Activated CD4-positive, alpha-beta memory T cell treated with anti-CD3 and anti-CD28 coated beads for 36 hours (primary cell): ENCODE data around the gene CYP2F1. TPM values are rescaled to one million over a fixed set of nuclear protein-coding genes. Genes with fewer than 3 reads are reported as not detected.
"Not testable (repeated sequence)": the region's sequence is repeated elsewhere in the genome, so short reads cannot be mapped to it uniquely, and the experiment has no call there.

Experiments
- CTCF ChIA-PET: fragments of 350-600 bp; sonication (Branson Sonifier 250); formaldehyde crosslinking; loops from one replicate; lab custom pipeline; 2021; ENCODE audit warnings: antibody characterized with exemption, inconsistent platforms; lab: Charles Lee
- POLR2A ChIA-PET: fragments of 350-600 bp; sonication (Branson Sonifier 250); formaldehyde crosslinking; loops from one replicate; lab custom pipeline; 2021; ENCODE audit warnings: antibody characterized with exemption; lab: Charles Lee
- DNase-seq: peaks from one replicate; pipeline ENCODE4 v3.0.0-alpha.2; 2020
- H3K27ac Mint-ChIP-seq: one replicate; pipeline ENCODE4 v1.8.0; 2021; ENCODE audit warnings: mixed read lengths
- H3K27me3 Mint-ChIP-seq: one replicate; pipeline ENCODE4 v1.8.0; 2021; ENCODE audit warnings: mixed read lengths
- H3K36me3 Mint-ChIP-seq: one replicate; pipeline ENCODE4 v1.8.0; 2021; ENCODE audit warnings: mixed read lengths
- H3K4me1 Mint-ChIP-seq: one replicate; pipeline ENCODE4 v1.8.0; 2021; ENCODE audit warnings: low read depth, mixed read lengths
- H3K4me3 Mint-ChIP-seq: one replicate; pipeline ENCODE4 v1.8.0; 2021; ENCODE audit warnings: mild to moderate bottlenecking, mixed read lengths
- H3K9me3 Mint-ChIP-seq: one replicate; pipeline ENCODE4 v1.8.0; 2021; ENCODE audit warnings: mixed read lengths
- intact Hi-C: fragments of 100-400 bp; cut with micrococcal nuclease; formaldehyde crosslinking; loops from one replicate; pipeline ENCODE4 v1.15.1; 2023
- total RNA-seq, 2 experiments: library from RNA; stranded (reverse); gene quantifications; one replicate each; pipeline ENCODE4 v1.2.3, GENCODE V29; 2021

The CYP2F1 gene
- not detected for total RNA-seq

DNA sequence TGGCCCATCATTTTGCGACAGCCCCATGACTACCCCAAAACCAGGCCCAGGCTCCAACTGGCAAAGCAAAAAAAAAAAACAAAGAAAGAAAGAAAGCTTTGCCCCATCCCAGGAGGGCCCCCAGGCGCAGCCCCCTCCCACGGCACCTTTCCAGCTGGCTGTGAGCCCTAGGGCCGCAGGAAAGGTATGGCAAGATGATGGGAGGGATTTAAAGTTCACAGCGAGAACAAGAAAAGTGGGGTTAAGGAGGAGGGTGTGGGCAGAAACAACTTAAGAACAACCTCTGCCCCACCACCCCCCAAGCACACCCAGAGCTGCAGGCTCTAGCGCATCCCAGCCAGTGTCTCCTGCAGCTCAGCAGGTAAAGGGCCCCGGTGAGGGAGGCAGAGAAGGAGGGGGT lies at the start of gene CYP2F1:
CYP2F1 (plus strand) TSS at position 301 of the 400 bp plus-strand sequence. CDS start 1,757 bp downstream, outside the sequence.
- H3K9me3 Mint-ChIP-seq = no peaks in the 10 kb centered on the region
- intact Hi-C loops = no loop called here

GRCh38 chr19:41064974-41065569 lies 49.2 kb upstream of the CYP2F1 start:
- no peaks in the 10 kb centered on the region for H3K36me3 Mint-ChIP-seq
- H3K4me1 Mint-ChIP-seq = no peaks in the 10 kb centered on the region
- intact Hi-C loops = no loop called here
- ChIA-PET CTCF (no interaction called here), POLR2A (no interaction called here)
- peaks cover 24% of the 10 kb centered on the region for H3K27me3 Mint-ChIP-seq
- H3K4me3 Mint-ChIP-seq = no peak overlapping the region
- DNase-seq = no peak
- no peaks in the 10 kb centered on the region for H3K9me3 Mint-ChIP-seq
- no peak overlapping the region for H3K27ac Mint-ChIP-seq

More for the DNA sequence above, at the start of gene CYP2F1:
- Mint-ChIP-seq H3K27ac (no peak within 1 kb of the TSS), H3K36me3 (no peaks in the 10 kb centered on the region), H3K4me3 (no peak within 1 kb of the TSS), H3K27me3 (no peaks in the 10 kb centered on the region), H3K4me1 (no peaks in the 10 kb centered on the region)
- ChIA-PET POLR2A (no interaction called here), CTCF (interaction anchor here (2.0 kb wide), 1 partner anchor 30 kb away, joined by 5 read pairs; no protein-coding TSS in a partner anchor)
- no peak for DNase-seq

DNA sequence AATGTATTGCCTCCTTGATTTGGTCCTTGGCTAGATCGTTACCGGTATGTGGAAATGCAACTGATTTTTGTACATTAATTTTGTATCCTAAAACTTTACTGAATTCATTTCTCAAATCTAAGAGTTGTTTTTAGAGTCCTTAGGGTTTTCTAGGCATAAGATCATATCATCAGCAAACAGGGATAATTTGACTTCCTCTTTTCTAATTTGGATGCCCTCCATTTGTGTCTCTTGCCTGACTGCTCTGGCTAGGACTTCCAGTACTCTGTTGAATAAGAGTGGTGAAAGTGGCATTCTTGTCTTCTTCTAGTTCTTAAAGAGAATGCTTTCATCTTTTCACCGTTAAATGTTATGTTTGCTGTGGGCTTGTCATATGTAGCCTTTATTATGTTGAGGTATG lies 37.9 kb upstream of the CYP2F1 start:
- POLR2A ChIA-PET = no interaction called here
- H3K36me3 Mint-ChIP-seq = peaks cover 6% of the 10 kb centered on the region
- H3K4me1 Mint-ChIP-seq = no peaks in the 10 kb centered on the region
- DNase-seq = no peak
- CTCF ChIA-PET = no interaction called here
- no peak overlapping the region for H3K27ac Mint-ChIP-seq
- H3K4me3 Mint-ChIP-seq = no peak overlapping the region
- intact Hi-C loops = no loop called here
- peaks cover 27% of the 10 kb centered on the region for H3K27me3 Mint-ChIP-seq
- peaks cover 5% of the 10 kb centered on the region for H3K9me3 Mint-ChIP-seq

GRCh38 chr19:41083516-41083915 lies 30.7 kb upstream of the CYP2F1 start:
- no peak overlapping the region for H3K27ac Mint-ChIP-seq
- peaks cover 6% of the 10 kb centered on the region for H3K36me3 Mint-ChIP-seq
- H3K9me3 Mint-ChIP-seq = peaks cover 4% of the 10 kb centered on the region
- CTCF ChIA-PET = interaction anchor here (0.5 kb wide), 1 partner anchor 560 kb away, joined by 3 read pairs; no protein-coding TSS in a partner anchor
- peaks cover 31% of the 10 kb centered on the region for H3K27me3 Mint-ChIP-seq
- intact Hi-C loops = no loop called here
- H3K4me3 Mint-ChIP-seq = no peak overlapping the region
- DNase-seq = no peak
- POLR2A ChIA-PET = no interaction called here
- no peaks in the 10 kb centered on the region for H3K4me1 Mint-ChIP-seq

DNA sequence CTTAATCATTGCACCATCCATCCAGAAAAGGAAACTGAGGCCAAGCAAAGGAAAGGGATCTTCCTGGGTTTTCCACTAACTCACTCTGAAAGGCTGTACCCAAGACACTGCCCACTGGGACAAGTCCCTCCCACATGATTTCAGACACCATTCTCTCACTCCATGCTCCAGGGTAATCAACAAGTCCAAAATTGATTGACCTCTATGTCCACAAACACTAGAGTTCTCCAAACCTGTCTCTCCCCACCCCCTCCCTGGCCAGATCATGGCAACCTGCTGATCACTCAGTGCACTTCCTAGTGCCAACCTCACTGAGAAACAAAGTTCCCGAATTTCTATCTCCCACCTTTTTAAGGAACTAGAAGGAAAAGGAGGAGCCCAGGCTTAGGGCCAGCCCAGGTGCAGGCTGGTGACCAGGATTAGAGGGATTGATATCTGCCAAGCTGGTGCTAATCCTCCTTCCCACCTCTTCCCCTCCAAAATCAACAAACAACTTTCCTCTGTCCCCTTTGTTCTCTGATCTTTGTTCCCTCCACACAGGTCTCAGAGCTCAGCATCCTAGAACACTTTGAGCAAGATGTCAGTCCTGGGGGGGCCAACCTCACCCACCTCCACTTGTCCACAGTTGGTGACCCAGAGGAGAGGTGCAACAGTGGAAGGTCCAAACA lies 28.4 kb upstream of the CYP2F1 start:
- Mint-ChIP-seq H3K27ac (no peak overlapping the region), H3K9me3 (no peaks in the 10 kb centered on the region), H3K4me3 (no peak overlapping the region), H3K4me1 (peaks cover 2% of the 10 kb centered on the region), H3K36me3 (peaks cover 3% of the 10 kb centered on the region), H3K27me3 (peaks cover 46% of the 10 kb centered on the region)
- no peak for DNase-seq
- intact Hi-C loops = no loop called here
- ChIA-PET POLR2A (no interaction called here), CTCF (no interaction called here)

- H3K27ac Mint-ChIP-seq = no peak within 1 kb of the TSS
- H3K9me3 Mint-ChIP-seq = no peaks in the 10 kb centered on the region
- intact Hi-C loops = no loop called here
- H3K4me1 Mint-ChIP-seq = peaks cover 2% of the 10 kb centered on the region
- no peak within 1 kb of the TSS for H3K4me3 Mint-ChIP-seq
- POLR2A ChIA-PET = no interaction called here
- H3K27me3 Mint-ChIP-seq = peaks cover 54% of the 10 kb centered on the region
- CTCF ChIA-PET = no interaction called here
- DNase-seq = no peak
- H3K36me3 Mint-ChIP-seq = no peaks in the 10 kb centered on the region
Observed at GRCh38 chr19:41088151-41088550, 26.1 kb upstream of the CYP2F1 start, which contains the start of gene CYP2A13. Gene CYP2A13, plus strand, starts transcription at chr19:41088451. Its CDS starts 21 bp downstream, at chr19:41088472.

GRCh38 chr19:41089959-41090358 lies 24.3 kb upstream of the CYP2F1 start:
- peaks cover 61% of the 10 kb centered on the region for H3K27me3 Mint-ChIP-seq
- CTCF ChIA-PET = no interaction called here
- DNase-seq = no peak
- H3K4me3 Mint-ChIP-seq = no peak overlapping the region
- H3K4me1 Mint-ChIP-seq = peaks cover 2% of the 10 kb centered on the region
- H3K9me3 Mint-ChIP-seq = no peaks in the 10 kb centered on the region
- no peaks in the 10 kb centered on the region for H3K36me3 Mint-ChIP-seq
- POLR2A ChIA-PET = no interaction called here
- H3K27ac Mint-ChIP-seq = no peak overlapping the region
- intact Hi-C loops = no loop called here

GRCh38 chr19:41095703-41096102 lies 18.5 kb upstream of the CYP2F1 start:
- DNase-seq = no peak
- POLR2A ChIA-PET = no interaction called here
- H3K27ac Mint-ChIP-seq = no peak overlapping the region
- peaks cover 44% of the 10 kb centered on the region for H3K27me3 Mint-ChIP-seq
- CTCF ChIA-PET = no interaction called here
- no peak overlapping the region for H3K4me3 Mint-ChIP-seq
- intact Hi-C loops = no loop called here
- no peaks in the 10 kb centered on the region for H3K4me1 Mint-ChIP-seq
- no peaks in the 10 kb centered on the region for H3K36me3 Mint-ChIP-seq
- H3K9me3 Mint-ChIP-seq = no peaks in the 10 kb centered on the region

- no peak overlapping the region for H3K27ac Mint-ChIP-seq
- no peaks in the 10 kb centered on the region for H3K4me1 Mint-ChIP-seq
- no peak overlapping the region for H3K4me3 Mint-ChIP-seq
- intact Hi-C loops = no loop called here
- H3K9me3 Mint-ChIP-seq = peaks cover 4% of the 10 kb centered on the region
- ChIA-PET CTCF (no interaction called here), POLR2A (no interaction called here)
- no peak for DNase-seq
- peaks cover 2% of the 10 kb centered on the region for H3K36me3 Mint-ChIP-seq
- H3K27me3 Mint-ChIP-seq = peaks cover 38% of the 10 kb centered on the region
Observed at GRCh38 chr19:41096353-41096752, 17.9 kb upstream of the CYP2F1 start.

GRCh38 chr19:41097302-41097701 lies 16.9 kb upstream of the CYP2F1 start:
- Mint-ChIP-seq H3K27me3 (peaks cover 32% of the 10 kb centered on the region), H3K27ac (no peak overlapping the region), H3K4me3 (no peak overlapping the region), H3K4me1 (no peaks in the 10 kb centered on the region), H3K9me3 (peaks cover 14% of the 10 kb centered on the region), H3K36me3 (peaks cover 7% of the 10 kb centered on the region)
- ChIA-PET CTCF (no interaction called here), POLR2A (no interaction called here)
- DNase-seq = no peak
- intact Hi-C loops = no loop called here

GRCh38 chr19:41098762-41099161 lies 15.5 kb upstream of the CYP2F1 start:
- ChIA-PET POLR2A (no interaction called here), CTCF (no interaction called here)
- Mint-ChIP-seq H3K27ac (no peak overlapping the region), H3K27me3 (peaks cover 26% of the 10 kb centered on the region), H3K36me3 (peaks cover 9% of the 10 kb centered on the region), H3K4me3 (no peak overlapping the region), H3K9me3 (peaks cover 17% of the 10 kb centered on the region), H3K4me1 (no peaks in the 10 kb centered on the region)
- intact Hi-C loops = no loop called here
- no peak for DNase-seq

- H3K4me1 Mint-ChIP-seq, intact Hi-C loops, H3K27ac Mint-ChIP-seq, CTCF ChIA-PET, H3K27me3 Mint-ChIP-seq, POLR2A ChIA-PET, DNase-seq, H3K4me3 Mint-ChIP-seq: not testable (repeated sequence)
- H3K36me3 Mint-ChIP-seq = peaks cover 12% of the 10 kb centered on the region
- H3K9me3 Mint-ChIP-seq = peaks cover 23% of the 10 kb centered on the region
Observed at GRCh38 chr19:41102210-41102609, 12.0 kb upstream of the CYP2F1 start.

GRCh38 chr19:41106177-41106576 lies 8.1 kb upstream of the CYP2F1 start:
- no peaks in the 10 kb centered on the region for H3K27me3 Mint-ChIP-seq
- ChIA-PET CTCF (no interaction called here), POLR2A (no interaction called here)
- H3K4me1 Mint-ChIP-seq = no peaks in the 10 kb centered on the region
- intact Hi-C loops = no loop called here
- H3K27ac Mint-ChIP-seq = no peak overlapping the region
- H3K4me3 Mint-ChIP-seq = no peak overlapping the region
- peaks cover 20% of the 10 kb centered on the region for H3K9me3 Mint-ChIP-seq
- DNase-seq = no peak
- H3K36me3 Mint-ChIP-seq = peaks cover 9% of the 10 kb centered on the region
